Mucosa of descending colon (tissue), 3 donors: Measurements from ENCODE around the gene PLA2G6. TPM values are rescaled to one million over a fixed set of nuclear protein-coding genes. Genes with fewer than 3 reads are reported as not detected.

Source experiments
- ATAC-seq: fragments of 200-7000 bp; cut with Tn5 transposase; one replicate; pipeline ENCODE4 v1.9.1; 2020; ENCODE audit warnings: mild to moderate bottlenecking, moderate library complexity
- DNase-seq, 3 donors: peaks; one replicate each; pipeline ENCODE4 v3.0.0-alpha.2; 2020
- H3K36me3 ChIP-seq: fragments of 200-600 bp; one replicate; pipeline ENCODE4 v1.8.0; 2021; ENCODE audit warnings: low read depth, mild to moderate bottlenecking
- H3K4me1 ChIP-seq: fragments of 200-600 bp; one replicate; pipeline ENCODE4 v1.8.0; 2021; ENCODE audit warnings: low read depth, mild to moderate bottlenecking
- H3K4me3 ChIP-seq: fragments of 200-600 bp; one replicate; pipeline ENCODE4 v1.8.0; 2021; ENCODE audit warnings: mild to moderate bottlenecking
- H3K9me3 ChIP-seq: fragments of 200-600 bp; one replicate; pipeline ENCODE4 v1.8.0; 2021; ENCODE audit warnings: mild to moderate bottlenecking
- CTCF ChIP-seq: fragments of 200-600 bp; IDR thresholded peaks from one replicate; pipeline ENCODE4 v1.8.0; 2022; ENCODE audit warnings: antibody characterized with exemption, mild to moderate bottlenecking
- intact Hi-C, 2 donors: fragments of 100-400 bp; cut with DNase I in 1 of 2; cut with micrococcal nuclease in 1 of 2; formaldehyde crosslinking; loops; one replicate each; pipeline versions ENCODE4 v1.11.0 to v1.11.1; 2022; cut with DNase I, micrococcal nuclease
- total RNA-seq, 3 donors: library from RNA; stranded (reverse); fragmentation: NEBNext Ultra II Directional in 2 of 3; extraction: Animal tissue kit (Norgen Biotek cat#: 25700) in 2 of 3; gene quantifications; one replicate each; pipeline versions ENCODE4 v1.2.1 to v1.2.4, GENCODE V29; 2021 to 2023
- donor health status: DM: no; HTN: no; CAD: no; lungs with moderate emphysema.
- donor health status: DM: no; HTN: no; CAD: no.
- donor health status: DM: no; HTN: yes; CAD: no.

PLA2G6 gene
- total RNA-seq, 3 donors from 2014 or later = 28.5 to 38.7 (median 35.9) TPM

- Histone ChIP-seq H3K9me3 (no peaks in the 10 kb centered on the region), H3K4me1 (no peaks in the 10 kb centered on the region), H3K4me3 (no peak overlapping the region), H3K36me3 (no peaks in the 10 kb centered on the region)
- TF ChIP-seq CTCF = no peak
- ATAC-seq = peak; percentile 68
- peak in 1 of 3 donors; percentile 12 for DNase-seq
- intact Hi-C loops = no loop called here
These were observed 46.4 kb downstream of the PLA2G6 start for GRCh38 chr22:38135133-38135706.

- no peak for TF ChIP-seq CTCF
- Histone ChIP-seq H3K4me1 (no peaks in the 10 kb centered on the region), H3K4me3 (no peak overlapping the region), H3K36me3 (no peaks in the 10 kb centered on the region), H3K9me3 (no peaks in the 10 kb centered on the region)
- ATAC-seq = no peak
- intact Hi-C loops = no loop called here
- peak in 1 of 3 donors; percentile 4 for DNase-seq
These were observed 48.3 kb downstream of the PLA2G6 start for GRCh38 chr22:38133331-38133730.

- Histone ChIP-seq H3K4me3 (no peak overlapping the region), H3K36me3 (no peaks in the 10 kb centered on the region), H3K9me3 (no peaks in the 10 kb centered on the region), H3K4me1 (no peaks in the 10 kb centered on the region)
- TF ChIP-seq CTCF = no peak
- ATAC-seq = no peak
- intact Hi-C loops = no loop called here
- peak in 1 of 3 donors; percentile 14 for DNase-seq
These were observed 48.8 kb downstream of the PLA2G6 start for GRCh38 chr22:38132794-38133193.

- DNase-seq (peak in 1 of 3 donors; percentile 8), ATAC-seq (no peak)
- TF ChIP-seq CTCF = no peak
- Histone ChIP-seq H3K9me3 (no peaks in the 10 kb centered on the region), H3K4me3 (no peak overlapping the region), H3K36me3 (no peaks in the 10 kb centered on the region), H3K4me1 (no peaks in the 10 kb centered on the region)
- intact Hi-C loops = no loop called here
These were observed 49.5 kb downstream of the PLA2G6 start for GRCh38 chr22:38132136-38132535.

GRCh38 chr22:38131399-38131798 lies 50.2 kb downstream of the PLA2G6 start:
- H3K4me1 ChIP-seq = no peaks in the 10 kb centered on the region
- ATAC-seq = no peak
- H3K9me3 ChIP-seq = no peaks in the 10 kb centered on the region
- no peak overlapping the region for H3K4me3 ChIP-seq
- H3K36me3 ChIP-seq = no peaks in the 10 kb centered on the region
- intact Hi-C loops = no loop called here
- no peak for DNase-seq
- TF ChIP-seq CTCF = no peak

GRCh38 chr22:38129856-38130255 lies 51.8 kb downstream of the PLA2G6 start:
- H3K4me3 ChIP-seq = no peak overlapping the region
- DNase-seq = no peak
- H3K4me1 ChIP-seq = no peaks in the 10 kb centered on the region
- no peak for ATAC-seq
- no peak for TF ChIP-seq CTCF
- H3K36me3 ChIP-seq = no peaks in the 10 kb centered on the region
- H3K9me3 ChIP-seq = no peaks in the 10 kb centered on the region
- intact Hi-C loops = no loop called here
